IPS DF 6.9 (cell line): ENCODE results near the gene DGKB.

Source experiments
- DNase-seq: peaks from one replicate; pipeline ENCODE4 v3.0.0-alpha.2; 2013; ENCODE audit warnings: low read depth, low spot score
- H3K27ac ChIP-seq: one replicate; pipeline ENCODE4 v1.5.1; 2013; ENCODE audit warnings: low read length, control low read depth
- H3K27me3 ChIP-seq: 2 replicates; pipeline ENCODE4 v1.6.1; 2013; ENCODE audit warnings: mild to moderate bottlenecking, low read length; ENCODE audit not compliant: control insufficient read depth, insufficient read depth
- H3K36me3 ChIP-seq: 2 replicates; pipeline ENCODE4 v1.6.1; 2013; ENCODE audit warnings: low read length; ENCODE audit not compliant: control insufficient read depth, insufficient read depth
- H3K4me1 ChIP-seq: 2 replicates; pipeline ENCODE4 v1.6.1; 2013; ENCODE audit warnings: low read length; ENCODE audit not compliant: control insufficient read depth, insufficient read depth
- H3K4me3 ChIP-seq: 2 replicates; pipeline ENCODE4 v1.5.1; 2013; ENCODE audit warnings: mild to moderate bottlenecking, low read length
- H3K9me3 ChIP-seq: 2 replicates; pipeline ENCODE4 v1.6.1; 2013; ENCODE audit warnings: low read length, inconsistent platforms; ENCODE audit not compliant: control insufficient read depth, insufficient read depth
- WGBS: extraction: QIAGEN DNeasy Blood & Tissue Kit; methylation state at CpG from one replicate; pipeline ENCODE4 v1.1.7; 2013; ENCODE audit warnings: mixed read lengths, missing lambda C conversion rate; ENCODE audit not compliant: insufficient read length, insufficient coverage; 5-methylcytosine and 5-hydroxymethylcytosine counted together

Gene DGKB

DNA sequence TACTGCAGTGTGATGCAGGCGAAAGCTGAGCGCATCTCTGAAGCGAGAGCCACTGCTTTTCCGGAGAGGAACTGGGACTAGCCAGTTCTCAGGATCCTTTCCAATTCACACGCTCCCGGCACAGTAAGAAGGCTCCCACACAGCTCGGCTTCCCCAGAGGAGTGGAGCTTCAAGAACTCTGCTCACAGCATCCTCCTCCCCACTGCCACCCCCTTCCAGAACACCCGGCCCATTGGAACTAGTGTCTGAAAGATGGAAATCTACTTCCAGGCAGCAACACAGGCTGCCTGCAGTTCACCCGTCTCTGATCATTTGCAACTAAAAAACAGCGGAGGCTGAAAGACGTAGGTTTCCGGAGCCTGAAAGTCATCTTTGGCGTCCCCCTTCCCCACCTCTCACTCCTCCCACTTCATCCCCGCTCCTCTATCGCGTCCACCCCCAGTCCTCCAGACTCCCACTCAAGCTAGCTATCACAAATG lies at the start of gene DGKB:
Gene DGKB (minus strand): TSS at position 163 of the 479 bp plus-strand sequence.
- DNase-seq, result no peak
- H3K27me3 ChIP-seq, result no peaks in the 10 kb centered on the region
- no peak within 1 kb of the TSS for H3K27ac ChIP-seq
- peaks cover 1% of the 10 kb centered on the region; the same call in 1 of the 2 replicates for H3K4me1 ChIP-seq
- H3K36me3 ChIP-seq, result no peaks in the 10 kb centered on the region
- WGBS, result no CpG with 5 or more reads among the region's 16 CpGs
- no peaks in the 10 kb centered on the region for H3K9me3 ChIP-seq
- H3K4me3 ChIP-seq, result peak within 1 kb of the TSS; percentile 29; the same call in 1 of the 2 replicates

GRCh38 chr7:14950013-14950412 lies 47.5 kb upstream of the DGKB start:
- H3K9me3 ChIP-seq, result no peaks in the 10 kb centered on the region
- no peak for DNase-seq
- no peaks in the 10 kb centered on the region for H3K36me3 ChIP-seq
- no CpG with 5 or more reads among the region's 4 CpGs for WGBS
- no peak overlapping the region for H3K4me3 ChIP-seq
- no peaks in the 10 kb centered on the region for H3K4me1 ChIP-seq
- no peaks in the 10 kb centered on the region for H3K27me3 ChIP-seq
- H3K27ac ChIP-seq, result no peak overlapping the region

GRCh38 chr7:14938181-14938580 lies 35.6 kb upstream of the DGKB start:
- Histone ChIP-seq H3K4me1 (no peaks in the 10 kb centered on the region), H3K27ac (no peak overlapping the region), H3K9me3 (no peaks in the 10 kb centered on the region), H3K36me3 (no peaks in the 10 kb centered on the region), H3K27me3 (no peaks in the 10 kb centered on the region), H3K4me3 (no peak overlapping the region)
- DNase-seq, result no peak
- WGBS, result no CpG with 5 or more reads among the region's 1 CpG

DNA sequence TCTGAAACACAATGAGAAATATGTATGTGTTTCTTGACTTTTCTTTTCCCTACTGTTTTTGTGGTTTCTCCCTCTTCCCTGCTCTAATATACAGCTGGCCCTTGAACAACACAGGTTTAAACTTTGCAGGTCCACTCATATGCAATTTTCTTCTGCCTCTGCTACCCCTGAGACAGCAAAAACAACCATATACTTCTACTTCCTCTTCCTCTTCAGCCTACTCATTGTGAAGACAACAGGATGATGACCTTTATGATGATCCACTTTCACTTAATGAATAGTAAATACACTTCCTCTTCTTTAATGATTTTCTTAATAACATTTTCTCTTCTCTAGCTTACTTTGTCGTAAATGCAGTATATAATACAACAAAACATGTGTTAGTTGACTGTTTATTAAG lies 35.0 kb upstream of the DGKB start:
- Histone ChIP-seq H3K27me3 (no peaks in the 10 kb centered on the region), H3K27ac (no peak overlapping the region), H3K4me3 (no peak overlapping the region), H3K4me1 (no peaks in the 10 kb centered on the region), H3K36me3 (no peaks in the 10 kb centered on the region), H3K9me3 (no peaks in the 10 kb centered on the region)
- no peak for DNase-seq
- no CpG with 5 or more reads among the region's 1 CpG for WGBS

DNA sequence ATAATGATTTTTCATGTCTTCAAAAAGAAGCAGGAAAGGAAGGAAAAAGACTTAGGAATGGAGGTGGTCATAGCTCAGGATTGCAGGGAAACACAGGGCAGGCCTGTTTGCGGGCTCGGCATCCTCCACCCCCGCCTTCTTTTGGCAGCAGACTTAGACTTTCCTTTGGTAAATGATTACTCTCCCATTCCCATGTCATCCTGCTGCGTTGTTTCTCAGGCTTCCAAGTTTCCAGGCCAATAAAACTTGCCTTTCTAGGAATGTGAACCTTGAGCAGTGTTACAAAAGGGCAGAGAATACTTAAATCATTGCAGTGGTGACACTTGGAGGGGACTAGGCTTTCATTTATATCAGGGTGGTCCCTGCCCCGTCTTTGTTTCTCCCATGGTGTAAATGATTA lies 34.0 kb upstream of the DGKB start:
- Histone ChIP-seq H3K4me1 (no peaks in the 10 kb centered on the region), H3K36me3 (no peaks in the 10 kb centered on the region), H3K4me3 (no peak overlapping the region), H3K9me3 (no peaks in the 10 kb centered on the region), H3K27me3 (no peaks in the 10 kb centered on the region), H3K27ac (no peak overlapping the region)
- no peak for DNase-seq
- WGBS, result no CpG with 5 or more reads among the region's 5 CpGs

GRCh38 chr7:14934839-14935238 lies 32.3 kb upstream of the DGKB start:
- no peak for DNase-seq
- Histone ChIP-seq H3K4me1 (no peaks in the 10 kb centered on the region), H3K27me3 (no peaks in the 10 kb centered on the region), H3K4me3 (no peak overlapping the region), H3K9me3 (no peaks in the 10 kb centered on the region), H3K36me3 (no peaks in the 10 kb centered on the region), H3K27ac (no peak overlapping the region)
- no CpG with 5 or more reads among the region's 3 CpGs for WGBS

DNA sequence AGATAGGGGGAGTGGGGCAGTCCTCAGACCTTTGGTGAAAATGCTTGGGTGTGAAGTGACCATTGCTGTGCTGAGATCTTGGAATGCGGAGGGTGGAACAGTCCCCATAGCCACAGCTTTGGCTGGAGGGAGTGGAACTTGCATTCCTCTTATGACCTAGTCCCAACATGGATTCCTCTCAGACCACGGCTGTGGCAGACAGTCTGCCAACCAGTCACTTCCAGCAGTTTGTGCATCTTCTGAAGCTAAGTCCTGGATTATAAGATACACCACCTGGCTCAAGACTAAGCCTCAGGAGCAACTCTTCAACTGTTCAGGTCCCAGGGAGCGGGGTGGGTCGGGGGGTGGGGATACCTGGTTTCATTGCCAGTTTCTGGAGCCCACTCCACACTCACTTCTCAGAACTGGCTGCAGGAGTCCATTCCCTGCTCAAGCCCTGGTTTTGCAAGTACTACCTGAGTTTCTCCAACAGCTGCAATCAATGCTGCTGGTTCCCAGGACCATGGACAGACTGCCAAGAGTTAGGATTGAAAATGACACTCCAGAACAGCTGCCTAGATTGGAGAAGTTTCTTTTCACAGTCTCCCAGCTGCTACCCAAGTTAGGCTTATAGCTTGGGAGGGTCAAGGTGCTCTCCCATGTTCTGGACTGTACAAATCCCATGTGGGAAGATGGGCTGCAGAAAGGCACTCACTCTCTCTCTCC lies 29.1 kb upstream of the DGKB start:
- H3K27me3 ChIP-seq, result no peaks in the 10 kb centered on the region
- no peaks in the 10 kb centered on the region for H3K36me3 ChIP-seq
- WGBS, result no CpG with 5 or more reads among the region's 4 CpGs
- H3K9me3 ChIP-seq, result no peaks in the 10 kb centered on the region
- no peak overlapping the region for H3K4me3 ChIP-seq
- no peak for DNase-seq
- H3K4me1 ChIP-seq, result no peaks in the 10 kb centered on the region
- no peak overlapping the region for H3K27ac ChIP-seq

DNA sequence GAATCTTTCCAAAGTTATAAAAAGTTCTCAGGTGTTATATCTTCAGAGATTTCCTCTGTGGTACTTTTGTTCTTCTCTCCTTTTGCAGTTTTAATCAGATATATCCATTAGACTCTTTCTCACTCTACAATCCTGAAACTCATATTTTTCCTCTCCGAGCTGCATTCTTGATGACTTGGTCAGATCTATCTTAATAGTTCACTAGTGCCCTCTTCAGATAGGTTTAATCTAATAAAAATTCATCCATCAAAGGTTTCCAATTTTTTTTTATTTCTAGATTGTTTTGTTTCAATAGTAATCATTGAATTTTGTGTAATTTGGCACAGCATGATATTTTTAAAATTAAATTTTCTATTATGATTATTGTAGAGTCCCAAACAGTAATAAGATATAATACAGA lies 21.8 kb upstream of the DGKB start:
- WGBS, result no CpG with 5 or more reads among the region's 1 CpG
- Histone ChIP-seq H3K27ac (no peak overlapping the region), H3K27me3 (no peaks in the 10 kb centered on the region), H3K9me3 (no peaks in the 10 kb centered on the region), H3K4me1 (no peaks in the 10 kb centered on the region), H3K4me3 (no peak overlapping the region), H3K36me3 (no peaks in the 10 kb centered on the region)
- DNase-seq, result no peak

DNA sequence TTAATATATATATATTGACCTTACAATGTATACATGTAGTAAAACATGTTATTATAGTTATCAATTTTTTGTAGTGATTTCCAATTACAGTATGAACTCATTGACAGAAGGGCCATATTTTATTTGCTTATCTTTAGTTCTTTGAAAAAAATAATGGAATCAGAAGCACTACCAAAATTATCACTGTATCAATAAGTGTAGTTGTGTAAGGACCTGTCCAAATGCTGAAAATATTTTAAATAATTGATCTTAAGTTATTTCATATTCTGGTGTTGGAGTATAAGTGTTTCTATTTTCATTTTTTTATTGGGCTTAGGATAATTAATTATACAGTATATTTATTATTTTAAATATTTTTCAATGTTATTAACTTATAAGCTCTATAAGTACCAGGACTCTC lies 8.5 kb upstream of the DGKB start:
- Histone ChIP-seq H3K27ac (no peak overlapping the region), H3K4me1 (no peaks in the 10 kb centered on the region), H3K4me3 (no peak overlapping the region), H3K36me3 (no peaks in the 10 kb centered on the region), H3K27me3 (no peaks in the 10 kb centered on the region), H3K9me3 (no peaks in the 10 kb centered on the region)
- no peak for DNase-seq

- Histone ChIP-seq H3K27ac (no peak overlapping the region), H3K27me3 (no peaks in the 10 kb centered on the region), H3K36me3 (no peaks in the 10 kb centered on the region), H3K4me1 (no peaks in the 10 kb centered on the region), H3K4me3 (no peak overlapping the region), H3K9me3 (no peaks in the 10 kb centered on the region)
- no peak for DNase-seq
Observed at GRCh38 chr7:14908697-14909096, 6.1 kb upstream of the DGKB start.

DNA sequence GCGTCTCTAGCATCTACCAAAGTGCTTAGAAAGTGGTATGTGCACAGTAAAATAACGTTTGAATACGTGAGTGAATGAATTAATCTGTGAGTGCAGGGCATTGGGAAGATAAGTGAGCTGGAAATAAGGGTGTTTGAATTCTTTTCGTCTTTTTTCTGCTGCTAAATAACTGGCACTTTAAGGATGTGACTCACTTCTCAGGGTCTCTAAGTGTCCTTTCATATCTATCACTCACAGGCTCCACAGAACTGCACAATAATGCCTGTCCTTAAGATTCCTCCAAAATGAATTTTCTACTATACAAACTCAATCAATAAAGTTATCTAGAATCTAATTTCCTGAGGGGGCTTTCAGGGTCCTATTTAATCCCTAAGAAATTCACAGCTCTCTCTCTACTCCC lies 3.2 kb upstream of the DGKB start:
- H3K27me3 ChIP-seq, result no peaks in the 10 kb centered on the region
- no peak overlapping the region for H3K27ac ChIP-seq
- H3K4me3 ChIP-seq, result no peak overlapping the region
- WGBS, result 100% methylated on average over 2 of the region's 4 CpGs
- H3K4me1 ChIP-seq, result no peaks in the 10 kb centered on the region
- H3K36me3 ChIP-seq, result no peaks in the 10 kb centered on the region
- no peaks in the 10 kb centered on the region for H3K9me3 ChIP-seq
- DNase-seq, result no peak
